H1 (cell line): ENCODE measurements around the gene CLDN2. TPM values are rescaled to one million over a fixed set of nuclear protein-coding genes. Genes with fewer than 3 reads are reported as not detected.

Source experiments
- CTCF ChIA-PET: fragments of 300-600 bp; sonication (Branson Sonifier 250); formaldehyde crosslinking; loops from one replicate; lab custom pipeline; 2021; ENCODE audit not compliant: partially characterized antibody; lab: Charles Lee
- POLR2A ChIA-PET: fragments of 300-600 bp; sonication (Branson Sonifier 250); formaldehyde crosslinking; loops from one replicate; lab custom pipeline; 2021; ENCODE audit warnings: inconsistent platforms; ENCODE audit not compliant: partially characterized antibody; lab: Charles Lee
- DNase-seq, 2 experiments: peaks; one replicate each; pipeline versions ENCODE4 v3.0.0 to v3.0.0-alpha.2; 2010 to 2022; ENCODE audit warnings: low spot score in 2 of 2, low read depth in 1 of 2, mixed read lengths in 1 of 2
- FAIRE-seq: peaks from 2 replicates; lab custom pipeline; 2011; peaks lifted over from hg19 to GRCh38; lab: Jason Lieb, UNC
- H2AFZ ChIP-seq: 2 replicates; pipeline ENCODE4 v1.8.1; 2012; ENCODE audit warnings: low read length, inconsistent platforms
- H2AK5ac ChIP-seq: 2 replicates; pipeline ENCODE4 v1.6.1; 2013; ENCODE audit warnings: low read depth, low read length
- H2BK120ac ChIP-seq: replicated peaks from 2 replicates; pipeline ENCODE3; 2013; ENCODE audit warnings: low read depth, low read length, inconsistent platforms
- H2BK12ac ChIP-seq: 2 replicates; pipeline ENCODE4 v1.6.1; 2013; ENCODE audit warnings: low read depth, low read length
- H2BK15ac ChIP-seq: 2 replicates; pipeline ENCODE4 v1.6.1; 2013; ENCODE audit warnings: low read length
- H2BK20ac ChIP-seq: 2 replicates; pipeline ENCODE4 v1.6.1; 2013; ENCODE audit warnings: low read length
- H2BK5ac ChIP-seq: 2 replicates; pipeline ENCODE4 v1.6.1; 2013; ENCODE audit warnings: low read depth, low read length
- H3K14ac ChIP-seq: 2 replicates; pipeline ENCODE4 v1.6.1; 2013; ENCODE audit warnings: inconsistent platforms; ENCODE audit not compliant: insufficient read length
- H3K18ac ChIP-seq: 2 replicates; pipeline ENCODE4 v1.6.1; 2013; ENCODE audit warnings: low read length; ENCODE audit errors: extremely low read depth
- H3K23ac ChIP-seq: 2 replicates; pipeline ENCODE4 v1.6.1; 2013; ENCODE audit warnings: inconsistent platforms; ENCODE audit not compliant: insufficient read length
- H3K23me2 ChIP-seq: 2 replicates; pipeline ENCODE4 v1.6.1; 2013; ENCODE audit warnings: low read depth, low read length
- H3K27ac ChIP-seq: 2 replicates; pipeline ENCODE4 v1.6.1; 2011; ENCODE audit warnings: low read depth, low read length, inconsistent platforms
- H3K27me3 ChIP-seq, 4 experiments: replicated peaks in 1 of 4; 1 replicate in 1 of 4; 2 replicates in 3 of 4; pipeline versions ENCODE4 v1.6.1 to v1.8.1; 2011 to 2013; ENCODE audit warnings: low read length in 3 of 4, mild to moderate bottlenecking in 3 of 4, inconsistent platforms in 2 of 4, mixed read lengths in 2 of 4, moderate library complexity in 1 of 4; ENCODE audit not compliant: control insufficient read depth in 3 of 4, insufficient read depth in 3 of 4; ENCODE audit errors: extremely low read depth in 1 of 4
- H3K36me3 ChIP-seq, 4 experiments: 2 replicates each; pipeline versions ENCODE4 v1.6.1 to v1.8.1; 2011 to 2013; ENCODE audit warnings: mild to moderate bottlenecking in 4 of 4, low read length in 3 of 4, moderate library complexity in 2 of 4, control low read depth in 1 of 4, inconsistent platforms in 1 of 4; ENCODE audit not compliant: insufficient read depth in 4 of 4, control insufficient read depth in 2 of 4
- H3K4ac ChIP-seq: replicated peaks from 2 replicates; pipeline ENCODE3; 2013; ENCODE audit warnings: low read length, low read depth, mixed read lengths, inconsistent platforms; ENCODE audit not compliant: insufficient read length
- H3K4me1 ChIP-seq, 4 experiments: replicated peaks in 1 of 4; 1 replicate in 1 of 4; 2 replicates in 3 of 4; pipeline versions ENCODE4 v1.6.1 to v1.8.1; 2011 to 2013; ENCODE audit warnings: low read length in 3 of 4, inconsistent platforms in 2 of 4, mixed read lengths in 1 of 4; ENCODE audit not compliant: insufficient read depth in 4 of 4, control insufficient read depth in 3 of 4
- H3K4me2 ChIP-seq, 2 experiments: 2 replicates each; pipeline versions ENCODE4 v1.6.1 to v1.8.1; 2011 to 2013; ENCODE audit warnings: low read depth in 2 of 2, low read length in 2 of 2, control low read depth in 1 of 2, inconsistent platforms in 1 of 2, mild to moderate bottlenecking in 1 of 2; ENCODE audit not compliant: insufficient read depth in 1 of 2
- H3K4me3 ChIP-seq, 4 experiments: fragments of 200-600, 300-600 bp in 1 of 4; sonication (generic), shearing (Covaris generic), sonication (Bioruptor Twin) in 1 of 4; 2 replicates each; pipeline versions ENCODE4 v1.5.1 to v1.8.1; 2011 to 2016; ENCODE audit warnings: low read length in 4 of 4, low read depth in 3 of 4, control low read depth in 2 of 4, inconsistent platforms in 2 of 4, mild to moderate bottlenecking in 2 of 4, mixed read lengths in 1 of 4, moderate library complexity in 1 of 4; ENCODE audit not compliant: insufficient read depth in 2 of 4; ENCODE audit errors: extremely low read depth in 1 of 4
- H3K56ac ChIP-seq: replicated peaks from 2 replicates; pipeline ENCODE3; 2013; ENCODE audit warnings: low read depth, mild to moderate bottlenecking, mixed read lengths, low read length, inconsistent platforms; ENCODE audit not compliant: insufficient read length
- H3K79me1 ChIP-seq: 2 replicates; pipeline ENCODE4 v1.6.1; 2013; ENCODE audit warnings: low read depth, low read length, control low read depth
- H3K79me2 ChIP-seq, 2 experiments: 2 replicates each; pipeline versions ENCODE4 v1.6.1 to v1.8.1; 2012 to 2013; ENCODE audit warnings: low read length in 2 of 2, mild to moderate bottlenecking in 2 of 2, inconsistent platforms in 1 of 2; ENCODE audit not compliant: insufficient read depth in 2 of 2, control insufficient read depth in 1 of 2
- H3K9ac ChIP-seq, 4 experiments: replicated peaks in 1 of 4; 1 replicate in 1 of 4; 2 replicates in 3 of 4; pipeline versions ENCODE4 v1.6.1 to v1.8.1; 2011 to 2013; ENCODE audit warnings: low read depth in 3 of 4, low read length in 3 of 4, control low read depth in 2 of 4, mild to moderate bottlenecking in 2 of 4, moderate library complexity in 2 of 4, inconsistent platforms in 1 of 4; ENCODE audit errors: extremely low read depth in 1 of 4
- H3K9me3 ChIP-seq, 2 experiments: 2 replicates each; pipeline versions ENCODE4 v1.6.1 to v1.8.1; 2012 to 2013; ENCODE audit warnings: mild to moderate bottlenecking in 2 of 2, moderate library complexity in 2 of 2, control low read depth in 1 of 2, inconsistent platforms in 1 of 2, low read depth in 1 of 2, low read length in 1 of 2, mixed read lengths in 1 of 2; ENCODE audit not compliant: insufficient read depth in 2 of 2
- H4K20me1 ChIP-seq, 2 experiments: replicated peaks in 1 of 2; 2 replicates each; pipeline versions ENCODE3 to v1.8.1; 2011 to 2013; ENCODE audit warnings: inconsistent platforms in 2 of 2, low read length in 2 of 2, mild to moderate bottlenecking in 1 of 2; ENCODE audit not compliant: insufficient read depth in 2 of 2, control insufficient read depth in 1 of 2
- H4K5ac ChIP-seq: 2 replicates; pipeline ENCODE4 v1.6.1; 2013; ENCODE audit warnings: low read length, low read depth, mixed read lengths, inconsistent platforms; ENCODE audit not compliant: insufficient read length
- H4K8ac ChIP-seq: 2 replicates; pipeline ENCODE4 v1.8.0; 2013; ENCODE audit warnings: mild to moderate bottlenecking, moderate library complexity, low read length, inconsistent platforms; ENCODE audit not compliant: insufficient read depth; ENCODE audit errors: extremely low read depth
- H4K91ac ChIP-seq: replicated peaks from 2 replicates; pipeline ENCODE3; 2013; ENCODE audit warnings: low read length, mixed read lengths, inconsistent platforms; ENCODE audit not compliant: insufficient read length
- KDM1A ChIP-seq: fragments of 200-600, 300-600 bp; sonication (generic); IDR thresholded peaks from 2 replicates; pipeline ENCODE4 v1.7.1; 2016; ENCODE audit warnings: mild to moderate bottlenecking, low read length, borderline replicate concordance
- WGBS, 2 experiments: shearing (Covaris generic) in 1 of 2; methylation state at CpG; one replicate each; pipeline versions ENCODE4 v1.1.6 to v1.1.7; 2013 to 2015; ENCODE audit warnings: low lambda C conversion rate in 2 of 2, mixed read lengths in 2 of 2, inconsistent platforms in 1 of 2, low coverage in 1 of 2, missing lambda C conversion rate in 1 of 2; ENCODE audit not compliant: insufficient replicate concordance in 2 of 2, insufficient coverage in 1 of 2, insufficient read length in 1 of 2; ENCODE audit errors: extremely low coverage in 1 of 2, missing lambda C conversion rate in 1 of 2; 5-methylcytosine and 5-hydroxymethylcytosine counted together
- polyA plus RNA-seq, 7 experiments: library from polyadenylated mRNA; depleted of rRNA in 3 of 7; stranded (reverse) in 5 of 7; unstranded in 2 of 7; fragments of >200 nt in 5 of 7; fragments of 200-250 nt in 2 of 7; gene quantifications; 1 replicate in 5 of 7; 2 replicates in 1 of 7; 4 replicates in 1 of 7; pipeline versions ENCODE4 v1.2.1 to v1.2.3, GENCODE V29; 2011 to 2013; ENCODE audit warnings: missing spikeins in 2 of 7, mixed read lengths in 2 of 7
- total RNA-seq: library from RNA; stranded (reverse); fragmentation: NEBNext Ultra II Directional; extraction: Animal tissue kit (Norgen Biotek cat#: 25700); gene quantifications from 2 replicates; pipeline ENCODE4 v1.2.1, GENCODE V29; 2021

CLDN2 gene
- total and polyA plus RNA-seq, 2 of the 8 experiments (the other 6 are each of a cell fraction or from before 2014, with no cell fraction given) = 0.02 TPM; not detected in 1

DNA sequence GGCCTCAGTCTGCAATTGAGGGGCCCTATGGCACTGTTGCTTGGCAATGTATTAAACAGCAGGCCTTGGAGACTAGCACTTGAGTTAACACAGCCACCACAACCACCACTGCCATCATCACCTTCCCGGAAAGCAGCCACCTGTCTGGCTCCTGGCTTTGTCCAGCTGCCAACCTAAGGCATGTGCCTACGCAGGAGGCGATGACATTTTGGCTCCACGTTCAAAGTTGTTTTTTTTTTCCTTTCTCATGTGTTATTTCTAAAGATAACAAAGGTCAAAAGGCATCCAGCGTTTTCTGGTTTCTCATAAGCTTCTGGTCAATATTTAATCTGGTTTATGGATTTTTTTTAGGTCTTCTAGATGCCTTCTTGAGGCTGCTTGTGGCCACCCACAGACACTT is 7.5 kb downstream of the CLDN2 start:
- no peak for TF ChIP-seq KDM1A
- Histone ChIP-seq H3K23ac (no peak overlapping the region), H3K18ac (no peak overlapping the region), H4K5ac (no peak overlapping the region), H3K9me3 (no peaks in the 10 kb centered on the region), H3K36me3 (no peaks in the 10 kb centered on the region), H2BK20ac (no peak overlapping the region), H3K27me3 (no peaks in the 10 kb centered on the region), H2BK12ac (no peak overlapping the region), H2AK5ac (no peak overlapping the region), H4K8ac (no peak overlapping the region), H3K4me2 (no peak overlapping the region), H3K14ac (no peak overlapping the region), H3K4ac (no peak overlapping the region), H2AFZ (no peak overlapping the region), H4K91ac (no peak overlapping the region), H3K27ac (no peak overlapping the region), H3K4me3 (no peak overlapping the region), H2BK120ac (no peak overlapping the region), H3K4me1 (no peaks in the 10 kb centered on the region), H2BK15ac (no peak overlapping the region), H2BK5ac (no peak overlapping the region), H4K20me1 (no peaks in the 10 kb centered on the region), H3K79me1 (no peaks in the 10 kb centered on the region), H3K56ac (no peak overlapping the region), H3K79me2 (no peaks in the 10 kb centered on the region), H3K9ac (no peak overlapping the region), H3K23me2 (no peaks in the 10 kb centered on the region)
- 79% methylated on average over 3 of the region's 5 CpGs; no CpG with 5 or more reads in 1 of the 2 experiments for WGBS, 2 experiments
- no peak for DNase-seq
- ChIA-PET POLR2A (no interaction called here), CTCF (interaction anchor here (0.6 kb wide), 1 partner anchor 24 kb away, joined by 3 read pairs; the partner anchor contains the start of gene RIPPLY1)
- FAIRE-seq = no peak
